ENCODE results near the gene PRPF40B. TPM values are rescaled to one million over a fixed set of nuclear protein-coding genes. Genes with fewer than 3 reads are reported as not detected.

PRPF40B gene
- total and polyA plus RNA-seq, 9 of the 15 experiments (the other 6 are each of a cell fraction or from before 2014, with no cell fraction given) = 0.55 to 10.6 (median 4.8) TPM

DNA sequence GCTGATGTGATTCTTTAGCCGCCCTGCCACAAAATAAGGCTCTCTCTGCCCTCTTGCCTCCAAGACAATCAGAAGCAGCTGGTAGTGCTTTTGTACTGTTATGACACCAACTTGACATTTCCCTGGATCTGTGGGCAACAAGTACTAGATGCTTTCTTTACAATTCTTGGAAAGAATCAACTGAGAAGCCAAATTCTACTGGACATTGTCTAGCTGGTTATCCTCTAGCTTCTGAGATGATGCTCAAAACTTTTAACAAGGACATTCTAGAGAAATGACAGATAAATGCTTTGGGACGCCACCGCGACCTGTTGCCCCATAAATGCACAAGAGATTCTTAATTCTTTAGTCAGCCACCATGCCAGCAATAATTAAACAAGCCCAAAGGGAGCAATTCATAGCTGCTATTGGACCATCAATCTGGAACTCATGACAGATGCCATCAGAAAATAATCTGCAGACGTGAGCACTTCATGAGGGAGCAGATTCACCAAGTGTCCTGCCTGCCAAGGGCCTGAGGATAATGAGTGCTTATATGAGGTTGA, 61.0 kb downstream of the PRPF40B start:
- POLR2A ChIA-PET = interaction anchor here (0.6 to 2.1 kb wide), 4 partner anchors 11 to 57 kb away, joined by 4 to 7 read pairs (median 4); partner anchors contain the start of gene TMBIM6
- BruUV-seq (replicated peaks) = no TSS peak
- no peak for TF ChIP-seq ZNF766 (CRISPR knock-in tag; conservative IDR thresholded peaks at IDR 0.05)
- TF ChIP-seq L3MBTL2 (IDR thresholded peaks at IDR 0.05) = no peak
- TF ChIP-seq ZFP36 (IDR thresholded peaks at IDR 0.05; ENCODE audit: low read depth, low read length, partially characterized antibody) = no peak
- no peak for TF ChIP-seq JUNB (CRISPR knock-in tag; conservative IDR thresholded peaks at IDR 0.05)
- no peak for TF ChIP-seq SIN3B (IDR thresholded peaks at IDR 0.05; ENCODE audit: low read depth)
- no peak for TF ChIP-seq SMAD2 (IDR thresholded peaks at IDR 0.05; ENCODE audit: low read depth, low read length)
- TF ChIP-seq ZBTB1 (CRISPR knock-in tag; IDR thresholded peaks at IDR 0.05; ENCODE audit: borderline replicate concordance, low read depth) = no peak
- TF ChIP-seq ZBTB2 (IDR thresholded peaks at IDR 0.05) = no peak
- TF ChIP-seq ZSCAN29 (IDR thresholded peaks at IDR 0.05) = no peak
- Histone ChIP-seq H2AFZ (ENCODE audit: low read depth, low read length) (no peak overlapping the region), H3K9ac (ENCODE audit: insufficient read depth in 1 of 2, low read depth in 2 of 2, low read length in 2 of 2) (no peak overlapping the region), H3K4me1 (replicated peaks in 1 of 2; ENCODE audit: control insufficient read depth in 2 of 2, insufficient read depth in 2 of 2, low read length in 2 of 2) (no peaks in the 10 kb centered on the region), H3K79me2 (ENCODE audit: control insufficient read depth, insufficient read depth, low read length) (no peaks in the 10 kb centered on the region), H3K4me2 (ENCODE audit: insufficient read depth, low read length) (no peak overlapping the region), H3K9me1 (ENCODE audit: control insufficient read depth, insufficient read depth, low read length) (no peaks in the 10 kb centered on the region), H3K36me3 (ENCODE audit: control insufficient read depth, insufficient read depth, low read length) (no peaks in the 10 kb centered on the region), H3K27me3 (ENCODE audit: control insufficient read depth in 2 of 2, insufficient read depth in 2 of 2, low read length in 2 of 2) (no peaks in the 10 kb centered on the region; a peak in 1 of 5 replicates), H4K20me1 (replicated peaks; ENCODE audit: control insufficient read depth, insufficient read depth, low read length) (no peaks in the 10 kb centered on the region), H3K9me3 (replicated peaks; ENCODE audit: control insufficient read depth, insufficient read depth, low read depth, low read length) (no peaks in the 10 kb centered on the region), H3K27ac (ENCODE audit: extremely low read depth, low read depth, low read length) (no peak overlapping the region), H3K4me3 (no peak overlapping the region)
- in situ Hi-C loops (cut with MboI) = no loop called here
- CTCF ChIA-PET (ENCODE audit: low intra/inter-chr PET ratio) = no interaction called here
- no peak for DNase-seq (ENCODE audit: extremely low read depth in 1 of 4, low spot score in 3 of 4)
- no peak for ATAC-seq
- intact Hi-C loops (cut with micrococcal nuclease) = no loop called here
- 63% methylated on average over 5 of the region's 5 CpGs for WGBS (ENCODE audit: insufficient coverage, low coverage, missing lambda C conversion rate)
- no peak for FAIRE-seq

Data from K562 (cell line).